Peyer's patch (tissue), 4 donors: ENCODE data around the gene PPP1R36.

Experiments
- POLR2A ChIP-seq, 2 donors: fragments of 450-650 bp; IDR thresholded peaks; one replicate each; pipeline ENCODE4 v1.5.1; 2017; ENCODE audit warnings: antibody characterized with exemption in 2 of 2, mild to moderate bottlenecking in 2 of 2, moderate library complexity in 2 of 2
- TF ChIP-seq, protein P1 (sequence below), 6 experiments: fragments of 450-650 bp in 4 of 6; fragments of 200-600 bp in 2 of 6; sonication (generic) in 1 of 6; IDR thresholded peaks; one replicate each; pipeline ENCODE4 v1.5.1; 2017 to 2019; ENCODE audit warnings: antibody characterized with exemption in 6 of 6, mild to moderate bottlenecking in 3 of 6, moderate library complexity in 1 of 6

DNA sequence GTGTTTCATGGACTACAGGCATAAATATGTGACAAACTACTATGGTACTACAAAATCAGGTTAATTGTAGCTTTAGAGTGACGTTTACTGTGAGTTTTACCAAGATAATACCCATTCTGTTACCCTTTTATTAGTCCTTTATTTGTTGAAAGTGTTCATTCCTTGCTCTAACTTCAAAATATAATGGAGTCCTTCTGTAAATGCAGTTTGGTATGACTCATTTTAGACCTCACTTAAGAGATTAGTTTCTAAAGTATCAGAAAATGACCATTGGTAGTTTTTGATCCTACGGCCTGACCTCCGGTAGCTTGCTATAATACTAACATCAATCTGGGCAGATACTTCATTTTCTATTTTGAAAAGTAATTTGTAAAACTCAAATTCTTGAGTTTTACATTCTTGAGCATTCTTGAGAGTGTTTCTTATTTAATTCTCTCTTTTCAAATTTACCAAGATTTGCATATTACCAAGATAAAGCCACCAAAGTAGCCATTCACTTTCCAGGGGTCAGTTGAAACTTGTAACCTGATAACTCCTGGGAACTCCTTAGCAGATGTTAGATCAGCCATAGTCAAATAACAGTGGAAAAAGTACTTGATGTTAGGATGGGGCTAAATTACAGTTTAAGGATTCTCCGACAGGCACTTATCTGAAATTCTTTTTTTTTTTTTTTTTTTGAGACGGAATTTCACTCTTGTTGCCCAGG, 5.0 kb upstream of the PPP1R36 start:
- TF ChIP-seq, protein P1, sequence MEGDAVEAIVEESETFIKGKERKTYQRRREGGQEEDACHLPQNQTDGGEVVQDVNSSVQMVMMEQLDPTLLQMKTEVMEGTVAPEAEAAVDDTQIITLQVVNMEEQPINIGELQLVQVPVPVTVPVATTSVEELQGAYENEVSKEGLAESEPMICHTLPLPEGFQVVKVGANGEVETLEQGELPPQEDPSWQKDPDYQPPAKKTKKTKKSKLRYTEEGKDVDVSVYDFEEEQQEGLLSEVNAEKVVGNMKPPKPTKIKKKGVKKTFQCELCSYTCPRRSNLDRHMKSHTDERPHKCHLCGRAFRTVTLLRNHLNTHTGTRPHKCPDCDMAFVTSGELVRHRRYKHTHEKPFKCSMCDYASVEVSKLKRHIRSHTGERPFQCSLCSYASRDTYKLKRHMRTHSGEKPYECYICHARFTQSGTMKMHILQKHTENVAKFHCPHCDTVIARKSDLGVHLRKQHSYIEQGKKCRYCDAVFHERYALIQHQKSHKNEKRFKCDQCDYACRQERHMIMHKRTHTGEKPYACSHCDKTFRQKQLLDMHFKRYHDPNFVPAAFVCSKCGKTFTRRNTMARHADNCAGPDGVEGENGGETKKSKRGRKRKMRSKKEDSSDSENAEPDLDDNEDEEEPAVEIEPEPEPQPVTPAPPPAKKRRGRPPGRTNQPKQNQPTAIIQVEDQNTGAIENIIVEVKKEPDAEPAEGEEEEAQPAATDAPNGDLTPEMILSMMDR (IDR thresholded peaks at IDR 0.05), result no peak
- TF ChIP-seq POLR2A (IDR thresholded peaks at IDR 0.05), result no peak
